ENCODE measurements around the gene SHROOM3. TPM values are rescaled to one million over a fixed set of nuclear protein-coding genes. Genes with fewer than 3 reads are reported as not detected.

The SHROOM3 gene
- total and polyA plus RNA-seq, 2 experiments from 2014 or later, result 11.3 to 73.5 TPM

DNA sequence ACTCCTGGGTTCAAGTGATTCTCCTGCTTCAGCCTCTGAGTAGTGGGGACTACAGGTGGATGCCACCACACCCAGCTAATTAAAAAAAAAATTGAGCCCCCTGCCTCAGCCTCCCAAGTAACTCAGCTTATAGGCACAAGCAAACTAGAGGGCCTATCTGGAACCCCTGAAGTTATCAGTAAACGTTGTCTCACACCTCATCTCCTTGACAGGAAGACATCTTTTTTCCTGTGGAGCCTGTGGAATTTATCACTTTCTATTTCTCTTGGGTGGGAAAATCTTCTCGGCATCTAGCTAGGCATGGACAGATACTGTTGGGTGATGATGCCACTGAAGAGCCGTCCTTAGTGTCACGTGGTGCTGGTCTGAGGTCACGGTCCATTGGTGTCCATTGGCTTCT, 291.6 kb downstream of the SHROOM3 start:
- TF ChIP-seq, protein P1, sequence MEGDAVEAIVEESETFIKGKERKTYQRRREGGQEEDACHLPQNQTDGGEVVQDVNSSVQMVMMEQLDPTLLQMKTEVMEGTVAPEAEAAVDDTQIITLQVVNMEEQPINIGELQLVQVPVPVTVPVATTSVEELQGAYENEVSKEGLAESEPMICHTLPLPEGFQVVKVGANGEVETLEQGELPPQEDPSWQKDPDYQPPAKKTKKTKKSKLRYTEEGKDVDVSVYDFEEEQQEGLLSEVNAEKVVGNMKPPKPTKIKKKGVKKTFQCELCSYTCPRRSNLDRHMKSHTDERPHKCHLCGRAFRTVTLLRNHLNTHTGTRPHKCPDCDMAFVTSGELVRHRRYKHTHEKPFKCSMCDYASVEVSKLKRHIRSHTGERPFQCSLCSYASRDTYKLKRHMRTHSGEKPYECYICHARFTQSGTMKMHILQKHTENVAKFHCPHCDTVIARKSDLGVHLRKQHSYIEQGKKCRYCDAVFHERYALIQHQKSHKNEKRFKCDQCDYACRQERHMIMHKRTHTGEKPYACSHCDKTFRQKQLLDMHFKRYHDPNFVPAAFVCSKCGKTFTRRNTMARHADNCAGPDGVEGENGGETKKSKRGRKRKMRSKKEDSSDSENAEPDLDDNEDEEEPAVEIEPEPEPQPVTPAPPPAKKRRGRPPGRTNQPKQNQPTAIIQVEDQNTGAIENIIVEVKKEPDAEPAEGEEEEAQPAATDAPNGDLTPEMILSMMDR (conservative IDR thresholded peaks at IDR 0.05; ENCODE audit: low read depth in 2 of 2), result no peak
- TF ChIP-seq, protein P2, sequence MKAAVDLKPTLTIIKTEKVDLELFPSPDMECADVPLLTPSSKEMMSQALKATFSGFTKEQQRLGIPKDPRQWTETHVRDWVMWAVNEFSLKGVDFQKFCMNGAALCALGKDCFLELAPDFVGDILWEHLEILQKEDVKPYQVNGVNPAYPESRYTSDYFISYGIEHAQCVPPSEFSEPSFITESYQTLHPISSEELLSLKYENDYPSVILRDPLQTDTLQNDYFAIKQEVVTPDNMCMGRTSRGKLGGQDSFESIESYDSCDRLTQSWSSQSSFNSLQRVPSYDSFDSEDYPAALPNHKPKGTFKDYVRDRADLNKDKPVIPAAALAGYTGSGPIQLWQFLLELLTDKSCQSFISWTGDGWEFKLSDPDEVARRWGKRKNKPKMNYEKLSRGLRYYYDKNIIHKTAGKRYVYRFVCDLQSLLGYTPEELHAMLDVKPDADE (IDR thresholded peaks at IDR 0.05), result no peak
- TF ChIP-seq CREB1 (CRISPR knock-in tag; IDR thresholded peaks at IDR 0.05; ENCODE audit: low read depth) (no peak), ZNF114 (CRISPR knock-in tag; IDR thresholded peaks at IDR 0.05) (no peak), STAT1 (IDR thresholded peaks at IDR 0.05; ENCODE audit: unreplicated experiment) (no peak), EZH2 (IDR thresholded peaks at IDR 0.05; ENCODE audit: low read depth, unreplicated experiment) (no peak), EZH2phosphoT487 (IDR thresholded peaks at IDR 0.05; ENCODE audit: unreplicated experiment) (no peak), ZNF331 (CRISPR knock-in tag; IDR thresholded peaks at IDR 0.05; ENCODE audit: low read depth) (no peak), JUNB (IDR thresholded peaks at IDR 0.05; ENCODE audit: unreplicated experiment) (no peak), POLR2AphosphoS5 (IDR thresholded peaks at IDR 0.05; ENCODE audit: low read depth) (no peak), NANOG (IDR thresholded peaks at IDR 0.05; ENCODE audit: borderline replicate concordance) (no peak)
- TF ChIP-seq, protein P3, sequence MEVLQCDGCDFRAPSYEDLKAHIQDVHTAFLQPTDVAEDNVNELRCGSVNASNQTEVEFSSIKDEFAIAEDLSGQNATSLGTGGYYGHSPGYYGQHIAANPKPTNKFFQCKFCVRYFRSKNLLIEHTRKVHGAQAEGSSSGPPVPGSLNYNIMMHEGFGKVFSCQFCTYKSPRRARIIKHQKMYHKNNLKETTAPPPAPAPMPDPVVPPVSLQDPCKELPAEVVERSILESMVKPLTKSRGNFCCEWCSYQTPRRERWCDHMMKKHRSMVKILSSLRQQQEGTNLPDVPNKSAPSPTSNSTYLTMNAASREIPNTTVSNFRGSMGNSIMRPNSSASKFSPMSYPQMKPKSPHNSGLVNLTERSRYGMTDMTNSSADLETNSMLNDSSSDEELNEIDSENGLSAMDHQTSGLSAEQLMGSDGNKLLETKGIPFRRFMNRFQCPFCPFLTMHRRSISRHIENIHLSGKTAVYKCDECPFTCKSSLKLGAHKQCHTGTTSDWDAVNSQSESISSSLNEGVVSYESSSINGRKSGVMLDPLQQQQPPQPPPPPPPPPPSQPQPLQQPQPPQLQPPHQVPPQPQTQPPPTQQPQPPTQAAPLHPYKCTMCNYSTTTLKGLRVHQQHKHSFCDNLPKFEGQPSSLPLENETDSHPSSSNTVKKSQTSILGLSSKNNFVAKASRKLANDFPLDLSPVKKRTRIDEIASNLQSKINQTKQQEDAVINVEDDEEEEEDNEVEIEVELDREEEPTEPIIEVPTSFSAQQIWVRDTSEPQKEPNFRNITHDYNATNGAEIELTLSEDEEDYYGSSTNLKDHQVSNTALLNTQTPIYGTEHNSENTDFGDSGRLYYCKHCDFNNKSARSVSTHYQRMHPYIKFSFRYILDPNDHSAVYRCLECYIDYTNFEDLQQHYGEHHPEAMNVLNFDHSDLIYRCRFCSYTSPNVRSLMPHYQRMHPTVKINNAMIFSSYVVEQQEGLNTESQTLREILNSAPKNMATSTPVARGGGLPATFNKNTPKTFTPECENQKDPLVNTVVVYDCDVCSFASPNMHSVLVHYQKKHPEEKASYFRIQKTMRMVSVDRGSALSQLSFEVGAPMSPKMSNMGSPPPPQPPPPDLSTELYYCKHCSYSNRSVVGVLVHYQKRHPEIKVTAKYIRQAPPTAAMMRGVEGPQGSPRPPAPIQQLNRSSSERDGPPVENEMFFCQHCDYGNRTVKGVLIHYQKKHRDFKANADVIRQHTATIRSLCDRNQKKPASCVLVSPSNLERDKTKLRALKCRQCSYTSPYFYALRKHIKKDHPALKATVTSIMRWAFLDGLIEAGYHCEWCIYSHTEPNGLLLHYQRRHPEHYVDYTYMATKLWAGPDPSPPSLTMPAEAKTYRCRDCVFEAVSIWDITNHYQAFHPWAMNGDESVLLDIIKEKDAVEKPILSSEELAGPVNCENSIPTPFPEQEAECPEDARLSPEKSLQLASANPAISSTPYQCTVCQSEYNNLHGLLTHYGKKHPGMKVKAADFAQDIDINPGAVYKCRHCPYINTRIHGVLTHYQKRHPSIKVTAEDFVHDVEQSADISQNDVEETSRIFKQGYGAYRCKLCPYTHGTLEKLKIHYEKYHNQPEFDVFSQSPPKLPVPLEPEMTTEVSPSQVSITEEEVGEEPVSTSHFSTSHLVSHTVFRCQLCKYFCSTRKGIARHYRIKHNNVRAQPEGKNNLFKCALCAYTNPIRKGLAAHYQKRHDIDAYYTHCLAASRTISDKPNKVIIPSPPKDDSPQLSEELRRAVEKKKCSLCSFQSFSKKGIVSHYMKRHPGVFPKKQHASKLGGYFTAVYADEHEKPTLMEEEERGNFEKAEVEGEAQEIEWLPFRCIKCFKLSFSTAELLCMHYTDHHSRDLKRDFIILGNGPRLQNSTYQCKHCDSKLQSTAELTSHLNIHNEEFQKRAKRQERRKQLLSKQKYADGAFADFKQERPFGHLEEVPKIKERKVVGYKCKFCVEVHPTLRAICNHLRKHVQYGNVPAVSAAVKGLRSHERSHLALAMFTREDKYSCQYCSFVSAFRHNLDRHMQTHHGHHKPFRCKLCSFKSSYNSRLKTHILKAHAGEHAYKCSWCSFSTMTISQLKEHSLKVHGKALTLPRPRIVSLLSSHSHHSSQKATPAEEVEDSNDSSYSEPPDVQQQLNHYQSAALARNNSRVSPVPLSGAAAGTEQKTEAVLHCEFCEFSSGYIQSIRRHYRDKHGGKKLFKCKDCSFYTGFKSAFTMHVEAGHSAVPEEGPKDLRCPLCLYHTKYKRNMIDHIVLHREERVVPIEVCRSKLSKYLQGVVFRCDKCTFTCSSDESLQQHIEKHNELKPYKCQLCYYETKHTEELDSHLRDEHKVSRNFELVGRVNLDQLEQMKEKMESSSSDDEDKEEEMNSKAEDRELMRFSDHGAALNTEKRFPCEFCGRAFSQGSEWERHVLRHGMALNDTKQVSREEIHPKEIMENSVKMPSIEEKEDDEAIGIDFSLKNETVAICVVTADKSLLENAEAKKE (CRISPR knock-in tag; IDR thresholded peaks at IDR 0.05), result no peak
- TF ChIP-seq, protein P4, sequence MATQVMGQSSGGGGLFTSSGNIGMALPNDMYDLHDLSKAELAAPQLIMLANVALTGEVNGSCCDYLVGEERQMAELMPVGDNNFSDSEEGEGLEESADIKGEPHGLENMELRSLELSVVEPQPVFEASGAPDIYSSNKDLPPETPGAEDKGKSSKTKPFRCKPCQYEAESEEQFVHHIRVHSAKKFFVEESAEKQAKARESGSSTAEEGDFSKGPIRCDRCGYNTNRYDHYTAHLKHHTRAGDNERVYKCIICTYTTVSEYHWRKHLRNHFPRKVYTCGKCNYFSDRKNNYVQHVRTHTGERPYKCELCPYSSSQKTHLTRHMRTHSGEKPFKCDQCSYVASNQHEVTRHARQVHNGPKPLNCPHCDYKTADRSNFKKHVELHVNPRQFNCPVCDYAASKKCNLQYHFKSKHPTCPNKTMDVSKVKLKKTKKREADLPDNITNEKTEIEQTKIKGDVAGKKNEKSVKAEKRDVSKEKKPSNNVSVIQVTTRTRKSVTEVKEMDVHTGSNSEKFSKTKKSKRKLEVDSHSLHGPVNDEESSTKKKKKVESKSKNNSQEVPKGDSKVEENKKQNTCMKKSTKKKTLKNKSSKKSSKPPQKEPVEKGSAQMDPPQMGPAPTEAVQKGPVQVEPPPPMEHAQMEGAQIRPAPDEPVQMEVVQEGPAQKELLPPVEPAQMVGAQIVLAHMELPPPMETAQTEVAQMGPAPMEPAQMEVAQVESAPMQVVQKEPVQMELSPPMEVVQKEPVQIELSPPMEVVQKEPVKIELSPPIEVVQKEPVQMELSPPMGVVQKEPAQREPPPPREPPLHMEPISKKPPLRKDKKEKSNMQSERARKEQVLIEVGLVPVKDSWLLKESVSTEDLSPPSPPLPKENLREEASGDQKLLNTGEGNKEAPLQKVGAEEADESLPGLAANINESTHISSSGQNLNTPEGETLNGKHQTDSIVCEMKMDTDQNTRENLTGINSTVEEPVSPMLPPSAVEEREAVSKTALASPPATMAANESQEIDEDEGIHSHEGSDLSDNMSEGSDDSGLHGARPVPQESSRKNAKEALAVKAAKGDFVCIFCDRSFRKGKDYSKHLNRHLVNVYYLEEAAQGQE (IDR thresholded peaks at IDR 0.05; ENCODE audit: unreplicated experiment), result no peak
- no peaks in the 10 kb centered on the region for H3F3A ChIP-seq (replicated peaks; ENCODE audit: low read depth)
- Mint-ChIP-seq H3K27me3 (ENCODE audit: insufficient read depth, low read depth, poor library complexity) (no peaks in the 10 kb centered on the region), H3K36me3 (ENCODE audit: low read depth) (peaks cover 23% of the 10 kb centered on the region), H3K4me1 (peaks cover 62% of the 10 kb centered on the region), H3K27ac (no peak overlapping the region), H3K4me3 (no peak overlapping the region), H3K9me3 (no peaks in the 10 kb centered on the region)
- H3K4me2 ChIP-seq, result no peak overlapping the region
- H2AFZ ChIP-seq, result no peak overlapping the region
- DNase-seq (ENCODE audit: low spot score) (no peak), ATAC-seq (no peak)
- peaks cover 44% of the 10 kb centered on the region for H3K79me2 ChIP-seq (replicated peaks; ENCODE audit: insufficient read depth)
- 0 out of 2 replicates have a peak, but pooled peaks cover 2% of the 10 kb centered on the region for H4K20me1 ChIP-seq (replicated peaks; ENCODE audit: insufficient read depth)
- peaks cover 55% of the 10 kb centered on the region for H3K4me1 ChIP-seq (ENCODE audit: insufficient read depth)
- H3K27ac ChIP-seq (ENCODE audit: low read depth), result no peak overlapping the region
- H3K36me3 ChIP-seq (ENCODE audit: insufficient read depth), result no peaks in the 10 kb centered on the region
- no peak overlapping the region for H3K4me3 ChIP-seq
- H3K9me2 ChIP-seq (ENCODE audit: insufficient read depth), result no peaks in the 10 kb centered on the region
- H3K27me3 ChIP-seq (ENCODE audit: insufficient read depth), result no peaks in the 10 kb centered on the region

All from GM23338 (cell line).